HPDE6-E6E7 (cell line): ENCODE measurements around the gene CCDC51.

ENCODE experiments used
- DNase-seq: peaks from one replicate; pipeline ENCODE4 v3.0.0; 2011; ENCODE audit warnings: missing footprints; ENCODE audit errors: extremely low spot score

CCDC51 gene

GRCh38 chr3:48433472-48434118 lies 6.3 kb downstream of the CCDC51 start:
- DNase-seq = peak; percentile 27

- DNase-seq = peak; percentile 48
Observed at GRCh38 chr3:48432411-48433371, 7.2 kb downstream of the CCDC51 start.

GRCh38 chr3:48431224-48432029 lies 8.5 kb downstream of the CCDC51 start:
- DNase-seq = no peak

- no peak for DNase-seq
Observed at GRCh38 chr3:48430708-48431101, 9.2 kb downstream of the CCDC51 start.

- DNase-seq = peak; percentile 15
Observed at GRCh38 chr3:48429960-48430707, 9.8 kb downstream of the CCDC51 start, which contains the start of gene PLXNB1. TSS of gene PLXNB1 (minus strand) at chr3:48430086. CDS start at chr3:48424611, 5,475 bp downstream.

GRCh38 chr3:48429317-48429959 lies 10.5 kb downstream of the CCDC51 start:
- no peak for DNase-seq

GRCh38 chr3:48428572-48429316 lies 11.2 kb downstream of the CCDC51 start:
- no peak for DNase-seq

- DNase-seq = no peak
Observed at GRCh38 chr3:48428088-48428571, 11.8 kb downstream of the CCDC51 start.

- no peak for DNase-seq
Observed at GRCh38 chr3:48427630-48427962, 12.3 kb downstream of the CCDC51 start.

- DNase-seq = no peak
Observed at GRCh38 chr3:48426944-48427629, 12.8 kb downstream of the CCDC51 start.

- DNase-seq = no peak
Observed at GRCh38 chr3:48426401-48426909, 13.5 kb downstream of the CCDC51 start.

GRCh38 chr3:48425281-48425812 lies 14.6 kb downstream of the CCDC51 start:
- no peak for DNase-seq

- DNase-seq = no peak
Observed at GRCh38 chr3:48423883-48424695, 15.8 kb downstream of the CCDC51 start.

GRCh38 chr3:48423241-48423882 lies 16.6 kb downstream of the CCDC51 start:
- no peak for DNase-seq

- DNase-seq = no peak
Observed at GRCh38 chr3:48422681-48423080, 17.2 kb downstream of the CCDC51 start.

GRCh38 chr3:48422272-48422671 lies 17.6 kb downstream of the CCDC51 start:
- DNase-seq = no peak

GRCh38 chr3:48420561-48420960 lies 19.4 kb downstream of the CCDC51 start:
- no peak for DNase-seq

GRCh38 chr3:48419597-48419996 lies 20.3 kb downstream of the CCDC51 start:
- no peak for DNase-seq
